ENCODE measurements around the gene MAPK1.
"Not testable (repeated sequence)": the region's sequence is repeated elsewhere in the genome, so short reads cannot be mapped to it uniquely, and the experiment has no call there.

MAPK1 gene

DNA sequence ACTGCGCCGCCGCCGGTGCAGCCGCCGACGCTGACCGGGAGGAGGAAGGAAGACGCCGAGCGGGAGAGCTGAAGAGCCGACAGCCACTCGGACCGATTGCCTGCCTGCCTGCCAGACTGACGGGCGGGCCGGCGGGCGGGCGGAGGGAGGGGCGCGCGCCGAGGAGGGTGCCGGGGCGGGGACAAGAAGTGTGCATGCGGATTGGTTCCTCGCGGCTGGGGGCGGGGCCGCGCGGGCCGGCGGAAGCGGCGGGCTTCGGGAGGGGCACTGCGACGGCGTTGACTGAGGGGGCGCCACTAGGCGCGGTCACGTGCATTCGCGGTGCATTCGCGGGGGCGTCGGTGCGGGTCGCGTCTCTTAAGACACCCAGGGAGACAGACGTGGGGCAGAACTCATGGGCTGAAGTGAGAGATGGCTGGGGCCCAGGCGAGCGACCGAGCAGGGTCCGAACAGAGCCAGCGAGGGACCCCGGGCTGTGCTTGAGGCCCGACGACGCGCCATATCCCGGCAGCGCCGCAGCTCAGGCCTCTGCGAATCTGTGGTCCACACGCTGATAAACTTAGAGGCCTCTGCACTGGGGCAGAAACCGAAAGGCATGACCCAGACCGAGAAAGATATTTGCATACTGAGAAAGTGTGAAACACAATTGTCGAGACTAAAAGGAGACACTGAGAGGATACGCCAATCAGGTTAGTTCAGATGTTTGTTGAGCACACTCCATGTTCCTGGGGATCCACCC is at the start of gene MAPK1:
TSS of gene MAPK1 (minus strand) at position 118 of the 739 bp plus-strand sequence. CDS start 205 bp downstream, outside the sequence.
- DNase-seq = peak; percentile 94

DNA sequence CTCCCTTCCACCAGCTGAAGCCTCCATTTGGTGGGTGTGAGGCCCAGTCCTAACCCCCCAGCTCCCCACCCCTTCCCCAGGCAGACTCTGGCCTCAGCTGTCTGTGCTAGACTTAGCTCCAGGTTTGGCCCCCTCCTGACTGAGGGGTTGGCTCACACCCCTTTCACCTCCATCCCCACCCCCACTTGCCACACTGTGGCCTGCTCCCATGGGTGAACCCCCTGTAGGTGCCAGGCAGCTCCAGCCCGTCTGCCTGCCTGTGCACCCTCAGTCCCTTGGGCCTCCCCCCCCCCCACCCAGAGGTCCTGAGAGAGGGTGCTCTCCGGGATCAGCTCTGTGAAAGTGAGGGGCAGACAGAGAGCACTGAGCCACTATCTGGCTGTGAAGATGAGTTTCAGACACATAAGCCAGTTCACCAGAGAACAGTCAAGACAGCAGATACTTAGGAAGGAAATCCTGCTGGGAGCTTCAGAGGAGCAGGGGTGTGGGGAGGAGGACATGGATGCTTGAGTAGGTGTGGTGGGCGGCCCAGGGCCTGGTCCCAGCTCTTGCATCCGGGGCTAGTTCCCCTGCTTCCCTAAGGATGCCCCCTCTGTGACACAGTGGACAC is 49.0 kb upstream of the MAPK1 start:
- no peak for DNase-seq

- no peak for DNase-seq
These were observed 48.3 kb upstream of the MAPK1 start for GRCh38 chr22:21915624-21916308.

- DNase-seq = not testable (repeated sequence)
These were observed 46.7 kb upstream of the MAPK1 start for GRCh38 chr22:21914033-21914642.

DNA sequence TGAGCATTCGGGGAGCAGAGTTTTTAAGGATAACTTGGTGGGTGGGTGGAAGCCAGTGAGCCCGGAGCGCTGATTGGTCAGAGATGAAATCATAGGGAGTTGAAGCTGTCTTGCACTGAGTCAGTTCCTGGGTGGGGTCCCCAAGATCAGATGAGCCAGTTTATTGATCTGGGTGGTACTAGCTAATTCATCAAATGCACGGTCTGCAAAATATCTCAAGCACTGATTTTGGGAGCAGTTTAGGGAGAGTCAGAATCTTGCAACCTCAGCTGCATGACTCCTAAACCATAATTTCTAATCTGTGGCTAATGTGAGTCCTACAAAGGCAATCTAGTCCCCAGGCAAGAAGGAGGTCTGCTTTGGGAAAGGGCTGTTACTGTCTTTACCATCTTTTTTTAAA is 42.9 kb upstream of the MAPK1 start:
- not testable (repeated sequence) for DNase-seq

DNA sequence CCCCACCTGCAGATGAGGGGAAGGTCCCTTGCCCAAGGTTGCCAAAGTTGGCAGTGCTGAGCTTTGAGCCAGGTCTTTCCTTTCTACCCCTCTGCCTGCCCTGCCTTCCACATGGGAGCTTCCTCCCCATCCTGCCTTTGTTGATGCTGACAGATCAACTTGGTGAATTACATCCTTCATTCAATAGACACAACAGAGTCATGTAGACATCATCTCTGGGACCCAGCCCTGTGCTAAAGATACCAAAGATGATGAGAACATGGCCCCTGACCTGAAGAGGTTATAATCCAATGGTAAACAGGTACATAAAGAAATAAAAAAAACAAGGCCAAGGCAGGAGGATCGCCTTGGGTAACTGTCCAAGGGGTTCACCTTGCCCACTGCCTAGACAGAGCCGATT is 42.4 kb upstream of the MAPK1 start:
- no peak for DNase-seq

DNA sequence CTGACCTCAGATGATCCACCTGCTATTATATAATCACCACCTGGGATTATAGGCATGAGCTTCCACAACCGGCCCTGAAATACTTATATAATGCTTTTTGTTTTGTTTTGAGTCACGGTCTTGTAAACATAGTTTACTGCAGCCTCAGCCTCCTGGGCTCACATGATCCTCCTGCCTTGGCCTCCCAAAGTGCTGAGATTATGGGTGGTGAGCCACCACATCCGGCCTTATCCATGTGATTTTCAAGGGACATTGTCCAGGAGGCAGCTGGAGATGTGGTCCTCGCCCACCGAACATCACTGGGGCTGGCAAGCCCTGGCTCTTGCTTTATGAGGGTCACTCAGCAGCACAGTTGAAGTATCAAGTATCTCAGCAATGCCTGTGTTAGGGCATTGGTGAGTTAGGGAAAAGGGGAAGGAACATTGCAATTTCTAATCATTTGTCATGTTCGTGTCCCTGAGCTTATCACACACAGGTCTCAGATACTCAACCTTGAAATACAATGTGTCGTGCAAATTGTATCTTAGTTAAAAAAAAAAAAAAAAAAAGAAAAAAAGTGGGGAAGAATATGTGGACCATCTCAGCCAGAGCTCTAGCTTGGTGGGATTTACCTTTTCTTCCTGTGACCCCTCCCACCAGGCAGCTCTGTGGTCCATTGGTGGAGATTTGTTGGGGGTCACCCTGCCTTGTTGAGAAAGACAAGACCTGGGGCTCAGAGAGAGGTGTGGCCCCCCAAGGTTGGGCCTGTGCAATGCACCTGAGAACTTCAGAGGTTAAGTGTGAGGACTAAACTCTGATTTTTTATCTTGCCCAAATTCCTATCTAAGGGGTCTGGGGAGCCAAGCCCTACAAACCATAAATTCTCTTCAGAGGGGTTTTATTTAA is 40.4 kb upstream of the MAPK1 start:
- no peak for DNase-seq

- not testable (repeated sequence) for DNase-seq
These were observed 37.8 kb upstream of the MAPK1 start for GRCh38 chr22:21905234-21905633.

DNA sequence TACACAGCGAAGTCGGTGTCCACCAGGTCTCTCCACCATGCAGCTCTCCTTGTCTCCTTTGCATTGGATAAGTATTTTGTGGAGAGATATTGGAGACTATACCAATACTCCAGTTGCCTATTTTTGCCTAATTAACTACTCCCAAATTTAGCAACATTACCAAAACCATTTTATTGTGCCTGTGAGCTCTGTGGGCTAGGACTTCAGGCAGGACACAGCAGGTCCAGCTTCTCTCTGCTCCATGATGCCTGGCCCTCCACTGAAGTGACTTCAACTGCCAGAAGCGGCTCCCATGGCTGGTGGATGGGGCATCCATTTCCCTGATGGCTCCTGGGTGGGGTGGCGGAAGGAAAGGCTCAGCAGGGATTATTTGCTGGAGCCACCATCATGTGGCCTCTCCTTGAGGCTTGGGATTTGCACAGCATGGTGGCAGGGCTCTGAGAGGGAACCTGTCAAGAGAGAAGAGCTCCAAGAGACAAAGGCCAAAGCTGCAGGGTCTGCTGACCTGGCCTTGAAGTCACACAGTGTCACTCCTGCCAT is 36.9 kb upstream of the MAPK1 start:
- no peak for DNase-seq

- no peak for DNase-seq
These were observed 35.8 kb upstream of the MAPK1 start for GRCh38 chr22:21903283-21903682.

DNA sequence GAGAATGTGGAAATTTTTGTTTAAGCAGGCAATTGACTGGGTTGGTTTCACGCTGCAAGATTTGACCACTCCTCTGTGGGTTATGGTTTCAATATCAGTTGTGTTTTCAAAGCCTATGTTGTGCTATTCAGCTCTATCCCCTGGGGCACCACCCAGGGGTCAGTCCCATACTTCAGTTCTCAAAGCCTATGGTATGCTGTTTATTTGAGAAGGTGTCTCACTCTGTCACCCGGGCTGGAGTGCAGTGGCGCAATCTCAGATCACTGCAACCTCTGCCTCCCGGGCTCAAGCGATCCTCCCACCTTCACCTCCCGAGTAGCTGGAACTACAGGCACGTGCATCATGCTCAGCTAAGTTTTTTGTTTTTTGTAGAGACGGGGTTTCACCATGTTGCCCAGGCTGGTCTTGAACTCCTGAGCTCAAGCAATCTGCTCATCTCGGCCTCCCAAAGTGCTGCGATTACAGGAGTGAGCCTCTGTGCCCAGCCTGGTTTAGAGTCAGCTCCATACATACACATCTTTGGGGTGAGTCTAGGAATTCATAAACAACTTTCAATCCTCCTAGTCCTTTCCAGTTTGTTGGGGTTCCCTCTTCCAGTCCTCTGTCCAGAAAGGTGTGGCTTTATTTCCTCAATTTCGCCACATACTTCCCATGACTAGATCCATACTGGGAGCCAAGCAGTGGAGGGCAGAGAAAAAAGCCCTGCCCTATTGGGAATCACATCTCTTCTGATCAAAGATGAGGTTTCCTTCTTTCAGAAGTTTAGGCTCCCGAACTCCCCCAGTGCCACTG is 35.0 kb upstream of the MAPK1 start:
- DNase-seq = no peak

DNA sequence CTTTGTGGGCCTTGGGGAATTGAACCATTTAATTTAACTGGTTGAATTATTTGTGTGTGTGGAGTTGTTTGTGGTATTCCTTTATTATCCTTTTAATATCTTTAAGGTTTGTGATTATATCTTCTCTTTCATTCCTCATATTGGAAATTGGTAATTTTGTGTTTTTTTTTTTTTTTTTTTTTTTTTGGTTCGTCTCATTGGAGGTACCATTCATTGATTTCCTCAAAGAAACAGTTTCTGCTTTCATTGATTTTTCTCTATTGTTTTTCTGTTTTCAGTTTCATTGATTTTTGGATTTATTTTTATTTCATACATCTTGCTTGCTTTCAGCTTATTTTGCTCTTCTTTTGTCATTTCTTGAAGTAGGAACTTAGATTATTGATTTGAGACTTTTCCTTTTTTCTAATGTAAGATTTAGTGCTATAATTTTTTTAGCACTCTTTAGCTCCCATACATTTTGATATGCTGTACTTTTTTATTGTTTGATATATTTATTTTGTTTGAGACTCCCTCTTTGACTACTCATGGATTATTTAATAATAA is 31.0 kb upstream of the MAPK1 start:
- no peak for DNase-seq

DNA sequence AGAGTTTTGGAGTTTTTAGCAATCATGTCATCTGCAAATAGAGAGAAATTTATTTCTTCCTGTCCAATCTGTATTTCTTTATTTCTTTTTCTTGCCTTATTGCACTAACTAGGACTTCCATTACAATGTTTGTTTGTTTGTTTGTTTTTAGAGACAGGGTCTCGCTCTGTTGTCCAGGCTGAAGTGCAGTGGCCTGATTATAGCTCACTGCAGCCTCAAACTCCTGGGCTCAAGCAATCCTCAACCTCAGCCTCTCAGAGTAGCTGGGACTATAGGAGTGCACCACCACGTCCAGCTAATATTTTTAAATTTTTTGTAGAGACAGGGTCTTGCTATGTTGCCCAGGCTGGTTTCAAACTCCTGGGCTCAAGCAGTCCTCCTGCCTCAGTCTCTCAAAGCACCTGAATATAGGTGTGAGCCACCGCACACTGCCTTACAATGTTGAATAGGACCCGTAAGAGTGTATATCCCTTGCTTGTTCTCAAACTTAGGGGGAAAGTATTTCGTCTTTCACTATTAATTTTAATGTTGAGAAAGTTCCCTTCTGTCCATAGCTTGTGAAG is 29.6 kb upstream of the MAPK1 start:
- no peak for DNase-seq

- DNase-seq = not testable (repeated sequence)
These were observed 28.8 kb upstream of the MAPK1 start for GRCh38 chr22:21896275-21896674.

- no peak for DNase-seq
These were observed 27.4 kb upstream of the MAPK1 start for GRCh38 chr22:21894799-21895198.

- DNase-seq = no peak
These were observed 22.0 kb upstream of the MAPK1 start for GRCh38 chr22:21889251-21889990.

DNA sequence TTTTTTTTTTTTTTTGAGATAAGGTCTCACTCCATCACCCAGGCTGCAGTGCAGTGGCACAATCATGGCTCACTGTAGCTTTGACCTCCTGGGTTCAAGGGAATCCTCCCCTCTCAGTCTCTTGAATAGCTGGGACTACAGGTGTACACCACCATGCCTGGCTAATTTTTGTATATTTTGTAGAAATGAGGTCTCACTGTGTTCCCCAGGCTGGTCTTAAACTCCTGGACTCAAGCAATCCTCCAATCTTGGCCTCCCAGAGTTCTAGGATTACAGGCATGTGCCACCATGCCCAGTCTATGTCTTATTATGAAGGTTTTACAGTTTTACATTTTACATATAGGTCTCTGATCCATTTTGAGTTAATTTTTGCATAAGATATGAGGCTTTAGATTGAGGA is 20.4 kb upstream of the MAPK1 start:
- DNase-seq = no peak

- not testable (repeated sequence) for DNase-seq
These were observed 16.5 kb upstream of the MAPK1 start for GRCh38 chr22:21883930-21884329.

DNA sequence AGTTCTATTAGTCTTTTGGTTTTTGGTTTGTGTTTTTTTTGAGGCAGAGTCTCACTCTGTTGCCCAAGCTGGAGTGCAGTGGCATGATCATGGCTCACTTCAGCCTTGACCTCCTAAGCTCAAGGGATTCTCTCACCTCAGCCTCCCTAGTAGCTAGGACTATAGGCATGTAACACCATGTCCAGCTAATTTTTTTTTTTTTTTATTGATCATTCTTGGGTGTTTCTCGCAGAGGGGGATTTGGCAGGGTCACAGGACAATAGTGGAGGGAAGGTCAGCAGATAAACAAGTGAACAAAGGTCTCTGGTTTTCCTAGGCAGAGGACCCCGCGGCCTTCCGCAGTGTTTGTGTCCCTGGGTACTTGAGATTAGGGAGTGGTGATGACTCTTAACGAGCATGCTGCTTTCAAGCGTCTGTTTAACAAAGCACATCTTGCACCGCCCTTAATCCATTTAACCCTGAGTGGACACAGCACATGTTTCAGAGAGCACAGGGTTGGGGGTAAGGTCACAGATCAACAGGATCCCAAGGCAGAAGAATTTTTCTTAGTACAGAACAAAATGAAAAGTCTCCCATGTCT is 15.4 kb upstream of the MAPK1 start:
- DNase-seq = not testable (repeated sequence)

All from stimulated activated naive CD4-positive, alpha-beta T cell treated with Interleukin-2 at 50 U/mL for 16 hours (primary cell).